ENCODE data around the gene ODAD4. TPM values are rescaled to one million over a fixed set of nuclear protein-coding genes. Genes with fewer than 3 reads are reported as not detected.

The ODAD4 gene
- 0.66 and 0.73 TPM in 2 replicates for total RNA-seq

- intact Hi-C loops (cut with micrococcal nuclease): loop anchor here (1.0 to 5.0 kb wide), 4 partner anchors 11 to 225 kb away; partner anchors contain the start of genes DNAJC7, FKBP10 and P3H4
Observed at GRCh38 chr17:41930009-41930832, at the start of gene ODAD4. TSS of gene ODAD4 (plus strand) at chr17:41930617. CDS start at chr17:41930724, 107 bp downstream.

DNA sequence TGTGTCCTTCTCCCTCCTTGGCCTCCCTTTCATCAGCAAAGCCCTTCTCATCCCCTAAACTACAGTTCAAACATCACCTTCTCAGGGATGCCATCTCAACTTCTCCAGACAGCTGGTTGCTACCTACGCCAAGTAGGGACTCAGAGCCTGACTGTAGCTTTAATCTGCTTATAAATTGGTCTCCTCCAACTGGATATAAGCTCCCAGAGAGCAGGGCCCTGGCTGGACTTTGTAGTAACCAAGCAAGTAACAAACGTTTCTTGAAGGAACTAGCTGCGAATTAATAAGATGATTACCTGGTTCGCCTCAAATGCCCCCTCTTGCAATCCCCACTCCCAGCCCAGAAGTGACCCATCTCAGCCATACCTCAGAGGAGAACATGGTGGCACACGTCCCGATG lies 47.7 kb upstream of the ODAD4 start:
- intact Hi-C loops (cut with micrococcal nuclease): no loop called here

- intact Hi-C loops (cut with micrococcal nuclease): loop anchor here (2.0 kb wide), 1 partner anchor 147 kb away; no protein-coding TSS in a partner anchor
Observed at GRCh38 chr17:41885733-41886132, 44.7 kb upstream of the ODAD4 start.

DNA sequence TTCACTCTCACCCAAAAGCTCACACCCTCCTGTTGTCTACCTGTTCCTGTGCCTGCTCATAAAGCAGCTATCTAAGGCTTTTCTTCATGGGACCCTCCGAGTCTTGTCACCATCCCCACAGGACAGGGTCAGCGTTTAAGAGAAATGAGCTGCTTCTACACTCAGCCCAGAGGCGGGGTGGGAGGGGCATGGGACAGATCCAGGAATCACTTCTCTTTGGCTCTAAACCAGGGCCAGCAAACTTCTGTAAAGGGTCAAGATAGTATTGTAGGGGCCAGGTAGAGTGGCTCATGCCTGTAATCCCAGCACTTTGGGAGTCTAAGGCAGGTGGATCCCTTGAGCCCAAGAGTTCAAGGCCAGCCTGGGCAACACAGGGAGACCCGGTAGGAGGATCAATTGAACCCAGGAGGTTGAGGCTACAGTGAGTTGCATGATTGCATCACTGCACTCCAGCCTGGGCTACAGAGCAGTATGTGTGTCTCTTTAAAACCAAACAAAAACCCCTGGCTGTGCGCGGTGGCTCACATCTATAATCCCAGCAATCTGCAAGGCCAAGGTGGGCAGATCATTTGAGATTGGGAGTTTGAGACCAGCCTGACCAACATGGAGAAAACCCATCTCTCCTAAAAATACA lies 42.0 kb upstream of the ODAD4 start:
- intact Hi-C loops (cut with micrococcal nuclease): no loop called here

DNA sequence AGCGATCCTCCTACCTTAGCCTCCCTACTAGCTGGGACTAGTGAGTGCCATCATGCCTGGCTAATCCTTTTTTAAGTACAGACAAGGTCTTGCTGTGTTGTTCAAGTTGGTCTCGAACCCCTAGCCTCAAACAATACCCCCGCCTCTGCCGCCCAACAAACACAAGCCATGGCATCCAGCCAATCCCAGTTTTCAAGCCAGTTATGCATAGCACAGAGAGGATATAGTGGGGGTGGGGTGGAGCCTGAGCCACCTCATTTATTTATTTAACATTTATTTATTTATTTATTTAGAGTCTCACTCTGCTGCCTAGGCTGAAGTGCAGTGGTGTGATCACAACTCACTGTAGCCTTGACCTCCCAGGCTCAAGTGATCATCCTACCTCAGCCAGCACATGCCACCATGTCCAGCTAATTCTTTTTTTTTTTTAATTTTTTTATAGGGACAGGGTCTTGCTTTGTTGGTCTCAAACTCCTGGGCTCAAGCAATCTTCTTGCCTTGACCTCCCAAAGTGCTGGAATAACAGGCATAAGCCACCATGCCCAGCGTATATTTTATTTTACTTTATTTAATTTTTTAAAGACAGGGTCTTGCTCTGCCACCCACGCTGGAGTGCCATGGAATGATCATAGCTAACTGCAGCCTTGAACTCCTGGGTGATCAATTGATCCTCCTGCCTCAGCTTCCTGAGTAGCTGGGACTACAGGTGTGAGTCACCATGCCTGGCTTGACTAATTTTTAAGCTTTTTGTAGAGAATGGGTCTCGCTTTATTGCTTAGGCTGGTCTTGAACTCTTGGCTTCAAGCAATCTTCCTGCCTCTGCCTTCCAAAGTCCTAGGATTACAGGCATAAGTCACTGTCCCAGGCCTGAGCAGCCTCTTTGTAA lies 39.0 kb upstream of the ODAD4 start:
- intact Hi-C loops (cut with micrococcal nuclease): no loop called here

DNA sequence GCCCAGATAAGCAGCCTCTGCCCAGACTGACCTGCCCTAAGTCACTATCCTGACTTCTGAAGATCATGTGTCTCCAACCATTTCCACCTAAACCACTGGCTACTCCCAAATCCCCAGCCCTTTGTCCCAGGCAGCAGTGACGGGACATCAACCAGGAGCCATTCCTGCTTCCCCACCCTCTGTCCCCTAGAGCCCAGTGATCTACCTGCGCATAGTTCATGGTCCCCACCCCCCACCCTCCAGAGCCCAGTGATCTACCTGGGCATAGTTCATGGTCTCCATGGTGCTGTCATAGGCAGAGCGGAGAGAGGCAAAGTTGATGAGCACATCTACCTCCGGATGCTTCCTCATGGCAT lies 38.4 kb upstream of the ODAD4 start:
- intact Hi-C loops (cut with micrococcal nuclease): no loop called here

DNA sequence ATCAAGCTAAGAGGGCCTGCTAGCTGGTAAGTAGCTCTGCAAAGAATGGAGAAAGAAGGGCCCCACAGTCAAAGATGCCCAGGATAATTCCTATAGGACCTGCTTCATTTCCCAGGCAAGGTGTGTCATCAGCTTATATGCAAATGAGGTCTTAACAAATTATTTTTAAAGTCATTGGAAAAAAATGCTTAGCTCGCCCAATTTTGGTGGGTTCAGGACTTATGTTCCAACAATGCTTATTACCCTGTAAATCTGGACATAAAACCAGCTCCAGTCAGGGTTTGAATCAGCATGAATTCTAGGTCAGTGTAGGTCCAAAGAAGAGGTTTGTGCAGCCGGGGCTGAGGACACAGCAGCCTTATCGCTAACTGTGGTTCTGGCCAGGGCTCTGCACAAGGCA lies 37.0 kb upstream of the ODAD4 start:
- intact Hi-C loops (cut with micrococcal nuclease): no loop called here

- intact Hi-C loops (cut with micrococcal nuclease): no loop called here
Observed at GRCh38 chr17:41894791-41895331, 35.6 kb upstream of the ODAD4 start.

DNA sequence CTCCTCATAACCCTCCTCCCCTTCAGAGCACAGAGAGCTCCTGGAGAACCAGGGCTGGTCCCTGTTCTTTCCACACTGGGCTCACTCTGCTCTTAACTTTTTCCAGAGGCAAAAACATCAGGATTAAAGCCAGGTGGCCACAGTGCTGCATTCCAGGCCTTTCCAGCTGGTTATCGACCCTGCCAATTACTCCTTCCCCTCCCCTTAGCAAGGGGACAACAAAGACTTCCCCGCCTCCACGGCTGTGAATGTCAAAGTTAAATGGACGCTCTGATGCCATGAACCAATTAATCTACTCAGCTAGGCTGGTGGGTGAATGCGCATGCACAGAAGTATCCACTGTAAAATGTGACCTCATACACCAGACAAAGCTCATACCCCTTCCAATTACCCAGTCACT lies 34.8 kb upstream of the ODAD4 start:
- intact Hi-C loops (cut with micrococcal nuclease): no loop called here

DNA sequence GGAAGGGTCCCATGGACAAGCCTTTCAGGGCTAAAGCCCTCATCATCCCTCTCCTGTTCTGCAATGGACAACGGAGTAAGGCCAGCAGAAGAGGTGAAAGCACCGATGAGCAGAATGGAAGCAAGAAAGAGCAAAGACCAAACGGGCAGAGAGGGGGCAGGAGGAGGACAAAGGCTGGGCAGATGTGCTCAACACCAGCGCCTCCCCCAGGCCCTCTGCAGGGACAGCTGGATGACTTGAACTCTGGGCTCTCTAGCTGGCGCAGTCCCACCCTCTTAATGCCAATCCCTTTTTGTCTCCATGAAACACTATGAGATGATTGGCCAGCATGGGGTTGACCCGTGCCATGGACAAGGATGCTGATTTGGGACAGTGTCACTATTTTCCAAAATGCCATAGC lies 33.7 kb upstream of the ODAD4 start:
- intact Hi-C loops (cut with micrococcal nuclease): no loop called here

DNA sequence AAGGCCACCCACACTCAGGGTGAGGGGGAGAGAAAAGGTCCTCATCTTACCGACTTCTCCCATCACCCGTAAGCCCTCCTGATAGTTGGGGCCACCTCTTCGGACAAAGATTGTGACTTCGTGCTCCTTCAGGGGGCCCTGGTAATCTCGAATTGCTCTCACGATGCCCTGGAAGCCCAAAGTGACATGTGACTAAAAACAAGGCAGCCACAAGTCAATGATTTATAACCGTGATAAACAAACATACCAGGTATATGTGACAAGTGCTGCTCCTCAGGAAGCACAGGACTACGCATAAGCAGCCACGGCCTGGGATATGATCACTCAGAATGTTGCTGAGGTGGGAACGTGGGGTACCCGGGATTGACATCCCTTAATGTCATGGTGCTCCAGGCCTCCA lies 28.8 kb upstream of the ODAD4 start:
- intact Hi-C loops (cut with micrococcal nuclease): no loop called here

GRCh38 chr17:41904242-41904841 lies 26.1 kb upstream of the ODAD4 start:
- intact Hi-C loops (cut with micrococcal nuclease): no loop called here

DNA sequence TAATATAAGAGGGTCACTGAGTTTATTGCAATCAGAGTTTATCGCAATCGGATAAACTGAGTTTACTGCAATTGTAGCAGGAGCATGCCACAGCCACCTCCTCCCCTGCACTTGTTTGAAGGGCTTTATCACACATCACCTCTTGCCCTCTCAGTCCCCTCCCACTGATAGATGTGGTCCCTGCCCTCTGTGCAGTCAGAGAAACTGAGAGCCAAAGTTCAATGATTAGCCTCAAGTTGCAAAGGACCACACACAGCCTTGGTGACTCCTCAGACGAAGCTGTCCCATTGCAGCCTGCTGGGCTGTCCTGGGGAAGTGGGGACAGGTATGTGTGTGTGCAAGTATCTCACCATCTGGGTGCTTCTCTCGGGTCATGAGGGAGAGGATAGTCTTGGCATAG lies 25.2 kb upstream of the ODAD4 start:
- intact Hi-C loops (cut with micrococcal nuclease): no loop called here

DNA sequence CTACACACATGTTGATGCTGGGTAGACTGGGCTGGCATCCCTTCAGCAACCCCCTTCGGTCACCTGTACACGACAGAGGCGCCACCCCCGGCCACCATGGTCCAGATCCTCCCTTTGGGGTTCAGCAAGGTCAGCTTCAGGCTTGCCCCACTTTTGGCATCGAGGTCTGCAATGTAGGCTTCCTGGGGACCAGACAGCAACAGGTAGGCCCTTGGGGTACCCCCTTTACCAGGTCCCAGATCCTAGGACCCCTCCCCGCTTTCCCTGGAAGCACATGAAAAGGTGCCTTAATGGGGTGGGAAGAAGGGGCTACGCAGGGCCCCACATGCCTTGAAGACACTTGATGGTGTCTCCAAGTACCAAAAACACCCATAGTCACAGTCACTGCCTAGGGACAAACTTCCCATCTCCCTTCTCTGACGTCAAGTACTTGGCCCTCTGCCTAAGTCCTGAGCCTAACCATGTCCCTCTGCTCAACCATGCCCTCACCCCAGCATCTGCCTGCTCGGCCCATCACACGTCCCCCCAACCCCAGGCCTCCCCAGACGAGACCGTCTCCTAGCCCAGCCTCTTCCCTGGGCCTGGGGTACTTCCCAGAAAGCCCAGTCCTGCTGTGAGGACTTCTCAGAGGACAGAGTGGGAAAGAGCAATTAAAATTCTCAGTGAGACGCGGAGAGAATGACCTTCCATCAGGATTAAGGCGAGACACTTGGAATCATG lies 23.8 kb upstream of the ODAD4 start:
- intact Hi-C loops (cut with micrococcal nuclease): no loop called here

DNA sequence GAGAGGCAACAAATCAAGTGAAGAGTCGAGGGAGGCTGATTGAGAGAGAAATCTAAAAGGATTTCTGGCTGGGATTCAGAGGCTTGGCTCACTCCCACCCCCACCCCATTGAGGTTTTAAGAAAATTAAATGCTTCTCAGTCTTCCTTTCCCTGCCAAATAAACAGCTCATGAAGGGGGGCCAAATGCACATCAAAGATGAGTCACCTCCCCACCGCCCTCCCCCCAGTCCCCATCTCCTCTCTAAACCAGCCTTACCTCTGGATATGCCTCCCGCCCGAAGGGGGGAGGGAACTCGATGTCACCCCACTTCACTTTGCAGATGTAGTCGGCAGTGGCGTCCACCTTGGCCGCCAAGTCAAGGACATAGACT lies 23.2 kb upstream of the ODAD4 start:
- intact Hi-C loops (cut with micrococcal nuclease): no loop called here

GRCh38 chr17:41907633-41908539 lies 22.5 kb upstream of the ODAD4 start:
- intact Hi-C loops (cut with micrococcal nuclease): no loop called here

GRCh38 chr17:41909088-41909487 lies 21.3 kb upstream of the ODAD4 start:
- intact Hi-C loops (cut with micrococcal nuclease): no loop called here

DNA sequence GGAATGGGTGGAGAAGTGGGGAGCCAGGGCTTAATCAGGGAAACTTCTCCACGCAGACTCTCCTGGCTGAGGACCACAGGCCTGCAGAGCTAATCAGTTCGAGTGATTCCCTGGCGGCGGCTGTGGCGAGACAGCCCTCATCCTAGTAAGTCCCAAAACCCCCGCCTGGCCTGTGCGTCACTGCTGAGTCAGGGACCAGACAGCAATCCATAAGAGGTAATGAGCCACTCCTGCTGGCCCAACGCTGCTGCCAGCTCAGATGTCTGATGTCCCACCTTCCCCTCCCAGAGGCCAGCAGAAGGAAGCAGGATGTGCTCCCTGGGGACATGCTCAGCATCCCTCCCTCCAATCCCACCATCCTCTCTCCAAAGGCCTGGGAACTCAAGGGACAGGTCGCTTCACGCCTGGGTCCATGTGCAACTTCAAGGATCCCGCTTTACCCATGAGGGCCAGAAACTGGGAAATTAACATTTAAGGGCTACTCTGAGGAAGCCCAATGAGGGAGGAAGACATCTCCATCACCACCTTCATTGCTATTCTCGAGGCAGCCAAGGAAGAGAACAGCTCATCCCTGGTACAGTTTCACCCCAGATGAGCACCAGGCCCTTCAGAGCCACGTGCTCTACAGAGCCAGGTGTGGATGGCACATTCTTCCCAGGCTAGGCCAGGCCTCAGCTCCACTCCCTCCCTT lies 19.6 kb upstream of the ODAD4 start:
- intact Hi-C loops (cut with micrococcal nuclease): no loop called here

DNA sequence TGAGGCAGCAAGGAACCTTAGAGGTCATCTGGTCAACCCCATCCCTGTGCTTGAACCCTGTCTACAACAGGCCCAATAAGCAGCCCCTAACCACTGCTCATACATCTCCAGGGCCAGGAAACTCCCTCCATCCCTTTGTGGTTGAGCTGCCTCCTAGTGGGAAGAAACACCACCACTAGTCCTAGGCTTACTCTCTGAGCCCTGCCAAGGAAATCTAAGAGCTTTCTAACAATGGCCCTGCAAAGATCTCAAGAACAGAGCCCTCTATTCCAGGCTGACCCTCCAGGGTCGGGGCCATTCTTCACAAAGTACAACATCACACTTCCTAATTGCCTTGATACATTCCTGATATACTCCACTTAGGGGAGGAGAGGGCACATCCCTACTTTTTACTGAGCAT lies 17.5 kb upstream of the ODAD4 start:
- intact Hi-C loops (cut with micrococcal nuclease): no loop called here
